ENCODE results near the gene POLG2. TPM values are rescaled to one million over a fixed set of nuclear protein-coding genes. Genes with fewer than 3 reads are reported as not detected.

Gene POLG2
- total RNA-seq: 50.3 and 63.9 TPM in 2 replicates

DNA sequence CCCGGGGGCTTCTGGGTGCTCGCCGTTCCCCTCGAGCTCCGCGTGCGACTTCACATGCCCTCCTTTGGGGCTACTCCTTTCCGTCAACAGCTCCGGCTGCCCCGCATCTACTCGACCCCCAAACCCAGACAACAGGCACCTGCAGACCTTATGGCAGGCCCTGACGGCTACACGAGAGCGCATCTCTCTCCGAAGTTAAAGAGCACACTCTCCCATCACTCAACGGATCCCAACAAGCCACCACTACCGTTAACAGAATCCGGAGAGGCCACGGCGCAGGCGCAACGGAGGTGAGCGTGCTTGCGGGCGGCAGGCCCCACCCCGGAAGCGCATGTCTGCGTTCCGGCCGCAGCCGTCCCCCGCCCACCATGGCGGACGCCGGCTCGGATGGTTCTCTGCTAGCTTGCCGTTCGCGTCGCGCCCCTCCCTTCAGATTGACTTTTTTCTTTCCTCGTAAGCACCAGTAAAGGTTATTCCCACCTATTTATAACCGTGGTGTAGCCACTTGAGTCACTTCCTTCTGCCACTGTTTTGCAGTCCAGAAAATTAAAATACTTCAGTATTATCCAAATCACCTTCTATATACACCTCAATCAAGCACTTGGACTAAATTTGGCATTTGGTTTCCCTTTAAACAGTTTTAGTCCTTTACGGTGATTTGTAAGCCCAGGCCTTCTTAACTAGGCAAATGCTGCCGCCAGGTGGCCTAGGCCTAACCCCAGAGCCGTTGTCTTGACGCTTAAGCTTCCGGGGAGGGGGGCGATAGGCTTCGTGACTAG is at the start of gene POLG2:
TSS of gene POLG2 (minus strand) at position 269 of the 779 bp plus-strand sequence. CDS start at position 183, 86 bp downstream.
- Mint-ChIP-seq H3K36me3 (ENCODE audit: low read depth) (peaks cover 75% of the 10 kb centered on the region), H3K27me3 (no peaks in the 10 kb centered on the region), H3K27ac (peak within 1 kb of the TSS; percentile 99), H3K4me3 (peak within 1 kb of the TSS; percentile 100), H3K4me1 (peaks cover 75% of the 10 kb centered on the region), H3K9me3 (no peaks in the 10 kb centered on the region)
- POLR2A ChIA-PET: interaction anchor here (0.5 to 7.5 kb wide), 22 partner anchors 9 to 723 kb away, joined by 3 to 295 read pairs (median 4); partner anchors contain the start of genes CCDC47, CEP95, DDX42 and DDX5
- CTCF ChIA-PET: interaction anchor here (0.5 to 6.6 kb wide), 6 partner anchors 8 to 693 kb away, joined by 3 to 67 read pairs (median 4); no protein-coding TSS in a partner anchor
- peak; percentile 85 for ATAC-seq (ENCODE audit: low read depth)
- intact Hi-C loops (cut with micrococcal nuclease): loop anchor here (1.0 to 2.0 kb wide), 5 partner anchors 9 to 152 kb away; partner anchors contain the start of genes CEP95, DDX5 and MILR1
- peak; percentile 93 for DNase-seq
- TF ChIP-seq, protein P1, sequence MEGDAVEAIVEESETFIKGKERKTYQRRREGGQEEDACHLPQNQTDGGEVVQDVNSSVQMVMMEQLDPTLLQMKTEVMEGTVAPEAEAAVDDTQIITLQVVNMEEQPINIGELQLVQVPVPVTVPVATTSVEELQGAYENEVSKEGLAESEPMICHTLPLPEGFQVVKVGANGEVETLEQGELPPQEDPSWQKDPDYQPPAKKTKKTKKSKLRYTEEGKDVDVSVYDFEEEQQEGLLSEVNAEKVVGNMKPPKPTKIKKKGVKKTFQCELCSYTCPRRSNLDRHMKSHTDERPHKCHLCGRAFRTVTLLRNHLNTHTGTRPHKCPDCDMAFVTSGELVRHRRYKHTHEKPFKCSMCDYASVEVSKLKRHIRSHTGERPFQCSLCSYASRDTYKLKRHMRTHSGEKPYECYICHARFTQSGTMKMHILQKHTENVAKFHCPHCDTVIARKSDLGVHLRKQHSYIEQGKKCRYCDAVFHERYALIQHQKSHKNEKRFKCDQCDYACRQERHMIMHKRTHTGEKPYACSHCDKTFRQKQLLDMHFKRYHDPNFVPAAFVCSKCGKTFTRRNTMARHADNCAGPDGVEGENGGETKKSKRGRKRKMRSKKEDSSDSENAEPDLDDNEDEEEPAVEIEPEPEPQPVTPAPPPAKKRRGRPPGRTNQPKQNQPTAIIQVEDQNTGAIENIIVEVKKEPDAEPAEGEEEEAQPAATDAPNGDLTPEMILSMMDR (IDR thresholded peaks at IDR 0.05): no peak

DNA sequence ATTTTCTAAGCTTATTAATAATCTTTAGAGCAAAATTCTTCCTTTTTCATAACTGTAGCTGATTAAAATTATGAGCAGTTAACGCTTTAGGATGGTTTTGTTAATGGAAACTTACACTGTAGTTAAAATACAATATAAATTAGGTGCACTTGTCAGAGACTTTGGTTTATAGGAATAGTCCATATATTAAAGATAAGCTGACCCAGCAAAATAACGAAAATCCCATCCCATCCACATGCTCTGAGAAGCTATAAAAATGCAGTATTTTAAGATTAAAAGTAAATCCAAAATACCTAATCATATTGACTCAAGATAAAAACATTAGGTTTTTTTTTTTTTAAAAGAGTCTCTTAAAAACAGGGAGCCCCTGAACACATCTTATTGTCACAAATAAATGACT is 47.9 kb upstream of the POLG2 start:
- H3K27ac Mint-ChIP-seq: no peak overlapping the region
- intact Hi-C loops (cut with micrococcal nuclease): no loop called here
- ATAC-seq (ENCODE audit: low read depth) (no peak), DNase-seq (no peak)
- no peaks in the 10 kb centered on the region for H3K4me1 Mint-ChIP-seq
- POLR2A ChIA-PET: interaction anchor here (0.9 kb wide), 1 partner anchor 29 kb away, joined by 7 read pairs; no protein-coding TSS in a partner anchor
- peaks cover 55% of the 10 kb centered on the region for H3K36me3 Mint-ChIP-seq (ENCODE audit: low read depth)
- no peaks in the 10 kb centered on the region for H3K9me3 Mint-ChIP-seq
- TF ChIP-seq, protein P1 (IDR thresholded peaks at IDR 0.05): no peak
- CTCF ChIA-PET: interaction anchor here (1.1 kb wide), 1 partner anchor 125 kb away, joined by 3 read pairs; no protein-coding TSS in a partner anchor
- H3K4me3 Mint-ChIP-seq: no peak overlapping the region
- no peaks in the 10 kb centered on the region for H3K27me3 Mint-ChIP-seq

DNA sequence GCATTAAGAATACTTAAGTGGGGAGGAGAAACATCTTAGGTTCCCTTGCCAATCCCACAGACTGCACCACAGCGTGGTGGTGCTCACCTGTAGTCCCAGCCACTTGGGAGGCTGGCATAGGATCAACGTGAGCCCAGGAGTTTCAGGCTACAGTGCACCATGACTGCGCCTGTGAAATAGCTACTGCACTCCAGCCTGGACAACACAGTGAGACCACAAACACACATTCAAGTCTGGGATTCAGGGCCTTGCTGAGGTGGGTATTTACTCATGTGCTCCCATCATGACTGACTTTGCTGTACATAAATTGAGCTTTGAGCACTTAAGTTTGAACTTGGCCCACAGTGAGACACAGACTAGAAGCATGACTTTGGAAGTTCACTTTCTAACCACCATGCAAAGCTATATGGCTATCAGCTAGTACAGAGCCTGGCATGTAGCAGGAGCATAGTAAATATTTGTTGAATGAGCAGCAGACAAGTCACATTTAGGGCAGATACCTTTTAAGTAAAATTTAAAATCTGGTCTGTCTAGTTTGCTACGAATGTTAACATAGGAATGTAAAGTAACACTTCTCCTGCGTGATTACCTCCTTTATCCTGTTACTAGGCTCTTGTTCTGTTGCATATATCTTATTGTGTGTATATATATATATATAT is 43.4 kb upstream of the POLG2 start:
- H3K27me3 Mint-ChIP-seq: no peaks in the 10 kb centered on the region
- ATAC-seq (ENCODE audit: low read depth) (no peak), DNase-seq (no peak)
- H3K4me1 Mint-ChIP-seq: no peaks in the 10 kb centered on the region
- no peak overlapping the region for H3K27ac Mint-ChIP-seq
- CTCF ChIA-PET: no interaction called here
- no peak overlapping the region for H3K4me3 Mint-ChIP-seq
- POLR2A ChIA-PET: interaction anchor here (1.6 kb wide), 1 partner anchor 34 kb away, joined by 4 read pairs; the partner anchor contains the start of genes CEP95 and DDX5
- no peaks in the 10 kb centered on the region for H3K9me3 Mint-ChIP-seq
- TF ChIP-seq, protein P1 (IDR thresholded peaks at IDR 0.05): no peak
- intact Hi-C loops (cut with micrococcal nuclease): no loop called here
- peaks cover 64% of the 10 kb centered on the region for H3K36me3 Mint-ChIP-seq (ENCODE audit: low read depth)

- Mint-ChIP-seq H3K9me3 (no peaks in the 10 kb centered on the region), H3K27me3 (no peaks in the 10 kb centered on the region), H3K4me3 (no peak overlapping the region), H3K4me1 (no peaks in the 10 kb centered on the region), H3K27ac (no peak overlapping the region), H3K36me3 (ENCODE audit: low read depth) (peaks cover 70% of the 10 kb centered on the region)
- CTCF ChIA-PET: no interaction called here
- DNase-seq (no peak), ATAC-seq (ENCODE audit: low read depth) (no peak)
- TF ChIP-seq, protein P1 (IDR thresholded peaks at IDR 0.05): no peak
- POLR2A ChIA-PET: interaction anchor here (1.6 kb wide), 1 partner anchor 32 kb away, joined by 4 read pairs; the partner anchor contains the start of genes CEP95 and DDX5
- intact Hi-C loops (cut with micrococcal nuclease): no loop called here
Observed at GRCh38 chr17:64538508-64539130, 41.8 kb upstream of the POLG2 start.

Data from activated B cell treated with CpG ODN at 0.5 μM for 24 hours (primary cell).